HG03060 (cell line): ENCODE measurements around the gene FGGY.
"Not testable (repeated sequence)": the region's sequence is repeated elsewhere in the genome, so short reads cannot be mapped to it uniquely, and the experiment has no call there.

Source experiments
- ATAC-seq: cut with Tn5 transposase; IDR thresholded peaks from one replicate; pipeline ENCODE4 v1.9.1; 2021; ENCODE audit warnings: low read depth, moderate number of reproducible peaks; ENCODE audit not compliant: unreplicated experiment

The FGGY gene

DNA sequence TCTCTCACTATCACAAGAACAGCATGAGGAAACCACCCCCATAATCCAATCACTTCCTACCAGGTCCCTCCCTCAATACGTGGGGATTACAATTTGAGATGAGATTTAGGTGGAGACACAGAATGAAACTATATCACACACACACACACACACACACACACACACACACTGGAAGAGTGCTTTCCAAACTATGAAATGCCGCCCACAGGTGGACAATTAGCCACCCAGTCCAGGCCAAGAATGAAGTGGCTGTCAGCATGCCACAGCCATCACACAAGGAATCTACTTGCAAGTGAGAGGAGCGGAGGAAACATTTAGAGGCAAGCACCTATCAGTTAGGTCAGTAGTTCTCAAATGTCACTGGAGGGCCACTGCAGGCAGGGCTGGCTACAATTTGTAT is 412.4 kb downstream of the FGGY start:
- ATAC-seq, result no peak

DNA sequence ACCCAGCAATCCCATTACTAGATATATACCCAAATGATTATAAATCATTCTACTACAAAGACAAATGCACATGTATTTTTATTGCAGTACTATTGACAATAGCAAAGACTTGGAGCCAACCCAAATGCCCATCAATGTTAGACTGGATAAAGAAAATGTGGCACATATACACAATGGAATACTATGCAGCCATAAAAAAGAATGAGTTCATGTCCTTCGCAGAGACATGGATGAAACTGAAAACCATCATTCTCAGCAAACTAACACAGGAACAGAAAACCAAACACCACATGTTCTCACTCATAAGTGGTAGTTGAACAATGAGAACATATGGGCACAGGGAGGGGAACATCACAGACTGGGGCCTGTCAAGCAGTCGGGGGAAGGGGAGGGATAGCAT is 414.0 kb downstream of the FGGY start:
- not testable (repeated sequence) for ATAC-seq

DNA sequence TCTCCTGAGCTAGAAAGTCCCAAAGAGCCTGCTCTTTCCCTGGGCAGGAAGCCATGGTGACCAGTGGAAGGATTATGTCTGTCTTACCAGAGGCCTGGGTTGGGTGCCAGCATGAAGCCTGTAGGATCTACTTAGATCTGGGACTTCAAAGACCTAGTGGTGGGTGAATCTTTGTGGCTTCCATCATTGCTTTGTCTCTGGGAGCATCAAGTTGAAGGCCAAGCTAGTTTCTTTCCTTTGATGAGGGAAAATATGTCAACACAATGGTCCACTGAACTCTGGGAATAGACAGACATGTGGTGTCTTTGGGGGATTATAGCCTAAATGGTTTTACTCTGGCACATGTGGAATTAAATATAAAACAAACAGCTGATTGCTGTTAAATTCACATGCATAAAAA is 417.3 kb downstream of the FGGY start:
- ATAC-seq, result no peak

DNA sequence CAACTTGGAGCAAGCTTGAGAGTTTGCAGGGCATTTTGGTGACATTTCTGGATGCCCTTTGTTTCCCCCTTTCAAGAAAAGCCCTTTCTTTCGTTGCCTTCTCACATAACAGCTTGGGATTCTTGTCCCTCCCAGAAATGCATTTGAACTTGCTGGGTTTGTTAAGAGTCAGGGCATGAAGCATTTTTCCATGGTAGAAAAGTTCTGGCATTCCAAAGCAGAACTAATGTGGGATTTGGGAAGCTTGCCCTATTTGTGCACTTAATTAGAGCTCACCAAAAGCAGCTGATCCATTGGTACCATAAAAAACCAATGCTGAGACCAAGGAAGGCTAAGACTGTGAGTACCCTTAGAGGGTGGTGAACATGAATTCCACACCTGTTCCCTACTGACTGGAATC is 418.1 kb downstream of the FGGY start:
- ATAC-seq, result no peak

DNA sequence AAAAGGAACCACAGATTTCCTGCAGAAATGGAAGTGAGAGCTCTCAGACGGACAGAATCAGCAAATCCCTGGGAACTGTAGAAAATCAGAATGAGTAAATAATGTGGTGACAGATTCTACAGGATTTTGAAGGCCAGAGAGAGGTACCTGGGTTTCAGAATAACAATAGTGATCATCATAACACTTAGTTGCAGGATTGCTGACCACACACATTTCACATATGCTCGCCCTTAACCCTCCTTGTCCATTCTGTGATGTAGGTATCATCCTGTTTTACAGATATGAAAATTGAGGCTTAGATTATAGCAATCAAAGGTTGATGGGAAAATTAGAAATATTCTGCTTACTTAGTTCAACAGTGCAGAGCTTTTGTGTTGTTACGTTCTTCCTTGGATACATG is 419.9 kb downstream of the FGGY start:
- no peak for ATAC-seq

DNA sequence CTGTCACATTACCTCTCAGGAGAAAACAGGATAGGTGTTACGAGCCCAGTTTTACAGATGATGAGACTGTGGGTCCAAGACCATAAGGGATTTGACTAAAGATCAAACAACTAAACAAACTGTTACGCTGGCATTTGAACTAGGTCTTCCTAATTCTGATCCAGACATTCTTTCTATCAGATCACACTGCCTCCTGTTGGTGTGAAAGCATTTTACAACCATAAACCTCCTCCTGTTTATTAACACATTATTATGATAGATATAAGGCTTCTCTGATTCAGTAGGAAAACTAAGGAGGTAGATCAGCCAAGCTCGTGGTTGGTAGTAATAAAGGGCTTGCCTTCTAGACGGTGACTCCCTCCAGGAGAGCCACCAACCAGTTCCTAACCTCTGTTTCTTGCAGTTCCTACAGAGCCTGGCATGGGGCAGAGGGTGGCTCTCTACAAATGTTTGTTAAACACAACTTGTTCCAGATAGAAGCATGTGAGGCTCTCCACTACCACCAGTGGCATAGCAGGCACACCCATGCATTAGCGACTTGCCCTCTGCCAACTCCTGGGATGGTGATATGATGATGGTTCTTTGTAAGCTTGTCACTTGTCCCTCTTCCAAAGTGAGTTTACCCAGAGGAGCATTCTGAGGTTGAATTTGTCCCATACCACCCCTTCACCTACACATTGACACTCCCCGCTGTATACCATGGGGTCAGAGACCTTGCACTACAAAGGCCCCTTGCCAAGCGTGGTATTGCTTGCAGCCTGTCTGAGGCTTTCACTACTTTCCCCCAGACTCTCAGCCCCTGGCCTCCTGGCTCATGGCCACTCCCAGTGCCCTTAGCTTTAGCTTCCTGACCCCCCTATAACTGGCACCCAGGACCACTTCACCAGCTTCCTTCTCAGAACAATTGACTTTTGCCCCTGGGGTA is 421.4 kb downstream of the FGGY start:
- no peak for ATAC-seq

DNA sequence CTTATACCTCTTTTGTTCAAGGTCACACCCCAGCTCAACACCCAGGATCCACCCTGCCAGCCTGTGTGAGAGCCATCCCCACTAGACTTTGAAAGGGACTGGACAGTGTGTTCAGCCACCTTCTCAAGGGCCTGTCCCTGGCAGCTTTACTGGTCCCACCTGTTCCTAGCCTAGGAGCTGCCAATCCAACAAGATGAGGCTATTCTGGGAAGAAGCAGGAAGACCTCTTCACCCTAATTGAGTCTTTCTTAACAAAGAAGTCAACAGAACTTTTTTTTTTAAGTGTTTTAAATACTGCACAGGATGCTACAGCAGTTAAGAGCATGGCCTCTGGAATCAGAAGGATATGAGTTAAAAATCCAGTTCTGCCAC is 422.1 kb downstream of the FGGY start:
- ATAC-seq, result no peak

DNA sequence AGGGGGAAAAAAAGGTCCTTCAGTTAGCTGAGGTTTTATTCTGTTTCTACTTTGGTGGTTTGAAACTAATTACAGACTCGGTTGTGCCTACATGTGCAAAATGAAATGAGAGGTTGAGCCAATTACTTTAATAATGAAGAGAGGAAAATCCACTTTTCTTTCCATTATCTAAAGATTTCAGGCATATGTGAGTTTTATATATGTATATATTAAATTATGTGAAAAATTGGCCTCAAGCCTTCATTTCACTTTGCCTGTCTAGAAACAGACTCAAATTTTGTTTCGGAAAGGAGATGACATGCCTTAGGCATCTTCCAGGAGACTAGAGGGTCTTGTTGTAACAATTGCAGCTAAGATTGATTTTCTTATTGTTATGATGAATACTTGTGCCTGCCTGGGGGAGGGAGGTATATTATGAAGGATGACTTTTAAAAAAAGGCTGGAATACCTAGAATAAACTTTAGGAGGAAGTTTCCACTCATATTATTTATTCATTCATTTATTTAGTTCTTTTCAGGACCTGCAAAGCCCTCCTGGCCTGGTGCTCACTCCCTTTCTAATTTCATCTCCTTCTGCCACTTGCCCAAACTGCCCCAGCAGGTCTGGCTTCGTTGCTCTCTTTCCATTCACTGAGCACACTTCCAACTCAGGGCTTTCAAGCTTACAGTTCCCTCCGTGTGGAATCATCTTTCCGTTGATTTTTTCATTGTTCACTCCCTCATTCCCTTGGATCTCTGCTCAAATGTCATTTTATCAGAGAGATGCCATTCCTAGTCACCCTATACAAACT is 423.6 kb downstream of the FGGY start:
- ATAC-seq, result no peak

DNA sequence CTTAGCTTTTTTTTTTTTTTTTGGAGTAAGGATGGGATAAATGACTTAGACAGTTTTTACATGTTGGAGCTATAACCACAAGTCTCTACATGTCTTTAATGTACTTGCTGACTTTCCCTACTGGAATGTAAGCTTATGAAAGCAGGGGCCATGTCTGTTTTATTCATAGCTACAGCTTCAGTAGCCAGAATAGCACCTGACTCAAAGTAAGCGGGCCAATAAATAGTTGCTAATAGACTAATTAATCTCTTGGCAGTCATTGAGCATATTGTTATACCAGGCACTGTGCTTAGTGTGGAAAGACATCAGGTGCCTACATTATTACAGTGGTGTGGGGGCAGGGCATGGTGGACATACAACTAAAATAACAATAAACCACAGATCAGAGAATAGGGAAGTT is 433.4 kb downstream of the FGGY start:
- ATAC-seq, result no peak

DNA sequence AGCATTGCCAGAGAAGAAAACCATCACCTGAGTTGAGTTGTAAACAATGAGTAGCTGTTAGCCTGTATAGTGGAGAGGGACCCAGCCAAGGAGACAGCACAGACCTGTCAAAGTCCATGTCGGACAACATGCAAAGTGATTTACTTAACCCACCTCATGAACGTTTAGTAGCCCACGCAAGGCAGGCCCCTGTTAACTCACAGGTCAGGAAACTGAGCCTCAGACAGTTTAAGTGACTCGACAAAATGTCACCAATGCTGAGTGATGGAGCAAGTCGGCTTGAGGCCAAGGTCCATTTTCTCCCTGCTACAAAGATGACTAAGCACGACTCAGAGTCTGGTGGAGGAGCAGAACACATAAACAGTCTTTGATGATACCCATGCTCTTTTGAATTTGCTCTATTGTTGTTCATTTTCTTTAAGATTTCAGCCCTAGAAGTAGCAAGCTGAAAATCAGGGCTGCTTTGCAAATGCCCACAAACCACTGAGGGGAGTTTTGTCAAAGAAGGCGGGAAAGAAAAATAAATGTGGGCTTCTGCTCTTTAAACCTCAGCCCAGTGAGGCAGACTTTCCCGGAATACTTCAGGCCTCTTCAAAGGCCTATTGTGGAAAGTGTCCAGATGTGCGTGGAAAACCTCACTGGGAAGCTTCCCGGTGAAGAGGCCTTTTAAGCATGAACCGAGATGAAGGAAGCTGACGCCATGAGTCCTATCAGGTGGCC is 434.0 kb downstream of the FGGY start:
- no peak for ATAC-seq

DNA sequence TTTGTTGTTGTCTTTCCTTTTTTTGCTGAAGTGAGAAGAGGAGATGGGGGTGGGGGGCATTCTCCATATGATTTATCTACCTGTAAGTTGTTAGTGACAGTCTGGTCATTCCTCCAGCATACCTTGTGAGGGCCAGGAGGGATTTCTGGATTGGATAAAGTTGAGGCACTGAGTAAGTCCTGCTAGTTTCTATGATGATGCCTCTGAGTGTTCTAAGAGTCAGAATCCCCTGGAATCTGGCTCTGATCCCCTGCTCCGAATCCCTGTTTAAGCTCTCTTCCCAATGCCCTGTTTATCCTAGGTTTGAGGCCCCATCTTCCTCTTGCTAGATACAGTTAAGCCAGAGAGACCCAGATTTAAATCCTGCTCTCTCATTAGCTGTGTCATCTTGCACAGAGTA is 434.7 kb downstream of the FGGY start:
- no peak for ATAC-seq

DNA sequence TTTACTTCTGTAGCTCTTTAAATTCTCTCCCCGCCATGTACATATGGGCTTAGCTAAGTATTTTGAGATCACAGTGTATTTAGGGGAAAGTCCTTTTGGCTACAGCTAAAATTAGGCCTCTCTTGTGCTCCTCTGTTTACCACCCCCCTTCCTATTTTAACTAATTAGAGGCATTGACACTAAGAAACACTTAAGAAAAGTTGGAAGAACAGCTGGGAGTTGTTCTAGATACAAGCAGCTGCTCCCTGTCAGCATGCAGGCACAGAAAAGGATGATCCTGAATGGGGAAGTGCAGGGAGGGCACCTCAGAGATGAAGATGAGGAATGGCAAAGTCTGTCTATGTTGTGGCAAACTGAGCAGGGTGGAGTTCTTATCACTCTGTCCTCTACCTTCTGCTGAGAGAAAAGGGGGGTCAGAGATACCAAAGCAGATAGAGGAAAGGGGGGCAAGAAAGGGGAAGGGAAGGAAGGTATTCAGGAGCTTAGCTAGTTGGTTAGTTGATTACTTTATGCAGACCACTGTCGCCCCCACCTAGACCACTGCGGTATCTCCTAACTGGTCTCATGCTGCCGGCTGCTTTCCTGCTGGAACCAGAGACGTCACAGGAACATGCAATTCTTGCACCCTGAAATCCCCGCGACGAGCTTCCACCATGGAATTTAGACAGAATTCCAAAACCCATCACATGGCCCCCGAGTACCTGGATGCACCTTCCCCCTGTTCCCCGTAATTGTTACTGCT is 435.5 kb downstream of the FGGY start:
- ATAC-seq, result no peak

DNA sequence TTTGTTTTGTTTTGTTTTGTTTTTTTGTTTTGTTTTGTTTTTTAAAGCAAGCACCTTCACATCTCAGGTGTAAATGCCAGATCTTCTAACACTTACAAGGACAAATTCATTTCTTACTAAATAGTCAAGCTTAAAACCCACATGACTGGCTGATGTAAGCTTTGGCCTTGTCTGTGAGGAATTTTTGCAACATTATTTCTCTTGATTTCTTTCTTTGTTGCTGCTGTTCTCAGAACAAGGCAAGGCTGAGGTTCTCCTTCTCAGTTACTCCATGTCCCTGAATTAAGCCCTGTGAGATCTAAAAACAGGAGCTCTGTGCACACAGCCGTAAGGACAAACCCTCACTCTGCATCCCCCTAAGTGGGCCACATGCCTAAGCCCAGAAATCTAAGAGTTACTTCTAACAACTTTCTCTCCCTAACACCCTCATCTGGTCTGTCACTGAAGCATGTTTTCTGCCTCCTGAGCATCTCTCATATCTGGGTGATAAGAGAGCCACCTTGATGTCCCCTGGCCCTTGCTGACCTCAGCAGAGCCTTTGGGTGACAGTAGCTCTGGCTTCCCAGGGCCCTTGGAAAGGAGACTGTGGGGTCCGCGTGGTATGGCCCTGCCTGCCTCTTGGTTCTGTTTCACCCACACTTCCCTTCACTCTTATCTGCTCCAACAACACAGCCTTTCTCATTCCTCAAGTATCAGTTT is 436.7 kb downstream of the FGGY start:
- ATAC-seq, result no peak

DNA sequence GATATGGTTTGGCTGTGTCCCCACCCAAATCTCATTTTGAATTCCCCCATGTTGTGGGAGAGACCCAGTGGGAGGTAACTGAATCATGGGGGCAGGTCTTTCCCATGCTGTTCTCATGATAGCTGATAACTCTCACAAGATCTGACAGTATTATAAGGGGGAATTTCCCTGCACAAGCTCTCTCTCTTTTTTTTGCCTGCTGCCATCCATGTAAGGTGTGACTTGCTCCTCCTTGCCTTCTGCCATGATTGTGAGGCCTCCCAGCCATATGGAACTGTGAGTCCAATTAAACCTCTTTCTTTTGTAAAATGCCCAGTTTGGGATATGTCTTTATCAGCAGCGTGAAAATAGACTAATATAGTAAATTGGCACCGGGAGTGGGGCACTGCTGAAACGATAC is 439.0 kb downstream of the FGGY start:
- ATAC-seq, result not testable (repeated sequence)

DNA sequence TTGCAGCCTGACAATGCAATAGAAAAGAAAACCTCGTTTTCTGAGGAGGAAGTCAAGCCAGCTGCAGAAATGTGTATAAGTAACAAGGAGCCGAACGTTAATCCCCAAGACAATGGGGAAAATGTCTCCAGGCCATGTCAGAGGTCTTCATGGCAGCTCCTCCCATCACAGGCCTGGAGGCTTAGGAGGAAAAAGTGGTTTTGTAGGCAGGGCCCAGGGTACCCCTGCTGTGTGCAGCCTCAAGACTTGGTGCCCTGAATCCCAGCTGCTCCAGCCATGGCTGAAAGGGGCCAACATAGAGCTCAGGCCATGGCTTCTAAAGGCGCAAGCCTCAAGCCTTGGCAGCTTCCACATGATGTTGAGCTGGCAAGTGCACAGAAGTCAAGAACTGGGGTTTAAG is 439.9 kb downstream of the FGGY start:
- no peak for ATAC-seq

DNA sequence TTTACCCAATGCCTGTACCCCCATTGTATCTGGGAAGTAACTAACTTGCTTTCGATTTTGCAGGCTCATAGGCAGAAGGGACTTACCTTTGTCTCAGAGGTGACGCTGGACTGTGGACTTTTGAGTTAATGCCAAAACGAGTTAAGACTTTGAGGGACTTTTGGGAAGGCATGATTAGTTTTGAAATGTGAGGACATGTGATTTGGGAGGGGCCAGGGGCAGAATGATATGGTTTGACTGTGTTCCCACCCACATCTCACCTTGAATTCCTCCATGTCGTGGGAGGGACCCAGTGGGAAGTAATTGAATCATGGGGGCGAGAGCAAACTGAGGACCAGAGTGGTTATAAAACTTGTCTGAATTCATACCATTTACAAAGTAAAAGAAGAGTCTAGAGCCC is 440.7 kb downstream of the FGGY start:
- no peak for ATAC-seq

DNA sequence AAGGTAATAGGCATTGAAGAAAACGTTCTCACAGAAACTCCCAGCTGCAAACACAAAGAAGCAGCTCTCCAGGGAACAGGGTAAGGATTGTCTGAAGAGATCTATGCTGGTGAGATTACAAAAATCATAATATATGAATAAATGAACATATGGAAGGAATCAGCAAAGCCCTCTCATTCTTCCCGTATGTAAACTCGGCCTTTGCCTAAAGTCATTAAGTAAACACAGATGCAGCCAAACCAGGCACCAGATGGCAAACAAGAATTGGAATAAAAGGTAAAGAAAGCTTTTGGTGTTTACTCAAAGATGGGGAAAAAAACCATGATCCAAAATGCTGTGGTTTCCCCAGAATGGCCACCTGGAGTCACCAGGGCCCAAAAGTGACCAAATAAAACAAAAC is 441.3 kb downstream of the FGGY start:
- no peak for ATAC-seq

DNA sequence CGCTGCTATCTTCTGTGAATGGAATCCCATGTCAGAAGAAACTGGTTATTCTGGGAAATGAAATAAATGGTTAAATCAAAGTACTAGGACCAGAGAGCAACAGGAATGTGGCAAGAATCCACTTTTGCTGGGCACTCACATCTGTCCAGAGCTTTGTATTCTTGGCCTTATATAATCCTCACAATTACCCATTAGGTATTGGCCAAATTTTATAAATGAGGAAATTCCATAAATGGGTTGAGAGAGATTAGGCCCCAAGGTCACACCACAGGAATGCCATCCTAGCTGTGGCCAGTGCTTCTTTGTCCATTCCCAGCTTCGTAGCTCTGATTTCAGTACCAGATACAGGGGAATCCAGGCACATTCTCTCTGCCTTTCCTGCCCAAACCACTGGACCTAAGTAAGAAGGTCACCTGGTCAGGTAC is 441.7 kb downstream of the FGGY start:
- no peak for ATAC-seq

DNA sequence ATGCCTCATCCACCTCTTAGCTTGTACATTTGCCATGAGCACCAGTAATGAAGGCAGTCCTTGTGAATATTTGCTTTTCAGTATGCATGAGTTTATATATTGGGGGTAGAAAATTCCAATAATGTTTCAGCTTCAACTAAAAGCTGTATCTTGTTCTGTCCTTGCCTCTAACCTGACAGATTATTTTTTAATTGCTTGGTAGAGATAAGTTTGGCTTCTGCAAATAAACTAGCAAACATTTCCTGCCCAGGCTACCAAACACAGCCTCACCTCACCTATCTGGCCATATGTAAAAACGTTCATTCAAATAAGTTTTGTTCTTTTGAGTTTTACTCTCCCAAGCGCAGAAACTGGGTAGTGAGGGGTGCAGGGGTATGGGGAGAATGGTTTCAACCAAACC is 442.2 kb downstream of the FGGY start:
- ATAC-seq, result no peak

DNA sequence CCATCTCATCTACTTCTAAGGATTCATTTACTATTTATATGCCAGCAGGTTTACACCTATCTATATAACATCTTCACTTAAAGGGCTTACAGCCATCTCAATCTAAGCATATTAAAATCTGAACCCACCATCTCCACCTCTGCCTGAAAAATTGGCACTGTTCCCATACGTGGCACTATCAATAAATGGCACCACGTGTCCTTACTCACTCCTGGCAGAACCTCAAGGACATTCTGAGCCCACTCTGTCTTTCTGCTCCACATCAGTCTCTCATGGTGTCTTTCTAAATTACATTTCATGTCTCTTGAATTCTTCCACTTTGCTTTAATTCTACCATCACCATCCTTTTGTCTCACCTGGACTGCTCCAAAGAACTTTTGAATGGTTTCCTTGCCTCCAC is 445.6 kb downstream of the FGGY start:
- ATAC-seq, result no peak
